Fibroblast of the aortic adventitia (primary cell): Measurements from ENCODE around the gene ITCH. TPM values are rescaled to one million over a fixed set of nuclear protein-coding genes. Genes with fewer than 3 reads are reported as not detected.

Source experiments
- DNase-seq: peaks from one replicate; pipeline ENCODE4 v3.0.0-alpha.2; 2010; ENCODE audit warnings: low read depth
- H3K4me3 ChIP-seq: 2 replicates; pipeline ENCODE4 v1.5.1; 2011; ENCODE audit warnings: low read depth, mild to moderate bottlenecking, control low read depth, low read length, moderate library complexity
- CTCF ChIP-seq: IDR thresholded peaks from 2 replicates; pipeline ENCODE4 v1.5.1; 2011; ENCODE audit warnings: mild to moderate bottlenecking, low read length, control low read depth, inconsistent platforms; ENCODE audit not compliant: insufficient read depth
- total RNA-seq: library from RNA; depleted of rRNA; stranded (reverse); fragments of >200 nt; gene quantifications from 2 replicates; pipeline ENCODE4 v1.2.3, GENCODE V29; 2012; ENCODE audit warnings: low replicate concordance

The ITCH gene
- total RNA-seq, 1 donor = 70.7 TPM

- no peak for DNase-seq
- no peak for TF ChIP-seq CTCF
Observed at GRCh38 chr20:34528921-34529297, 165.8 kb downstream of the ITCH start.

GRCh38 chr20:34529742-34530141, 166.7 kb downstream of the ITCH start:
- DNase-seq = no peak
- H3K4me3 ChIP-seq = no peak overlapping the region
- TF ChIP-seq CTCF = no peak

More at GRCh38 chr20:34528921-34529297, 165.8 kb downstream of the ITCH start:
- H3K4me3 ChIP-seq = no peak overlapping the region

GRCh38 chr20:34530342-34530741, 167.3 kb downstream of the ITCH start:
- DNase-seq = peak; percentile 47
- H3K4me3 ChIP-seq = no peak overlapping the region
- no peak for TF ChIP-seq CTCF

- no peak overlapping the region for H3K4me3 ChIP-seq
- DNase-seq = no peak
- no peak for TF ChIP-seq CTCF
Observed at GRCh38 chr20:34531608-34532265, 168.7 kb downstream of the ITCH start.

- H3K4me3 ChIP-seq = no peak overlapping the region
- no peak for DNase-seq
- TF ChIP-seq CTCF = no peak
Observed at GRCh38 chr20:34532320-34532719, 169.2 kb downstream of the ITCH start.

- TF ChIP-seq CTCF = no peak
- no peak overlapping the region for H3K4me3 ChIP-seq
- DNase-seq = no peak
Observed at GRCh38 chr20:34532756-34533155, 169.7 kb downstream of the ITCH start.
